ENCODE results near the gene UBE2V1. TPM values are rescaled to one million over a fixed set of nuclear protein-coding genes. Genes with fewer than 3 reads are reported as not detected.

Gene UBE2V1
- polyA plus RNA-seq, 1 experiment, result 101 TPM

DNA sequence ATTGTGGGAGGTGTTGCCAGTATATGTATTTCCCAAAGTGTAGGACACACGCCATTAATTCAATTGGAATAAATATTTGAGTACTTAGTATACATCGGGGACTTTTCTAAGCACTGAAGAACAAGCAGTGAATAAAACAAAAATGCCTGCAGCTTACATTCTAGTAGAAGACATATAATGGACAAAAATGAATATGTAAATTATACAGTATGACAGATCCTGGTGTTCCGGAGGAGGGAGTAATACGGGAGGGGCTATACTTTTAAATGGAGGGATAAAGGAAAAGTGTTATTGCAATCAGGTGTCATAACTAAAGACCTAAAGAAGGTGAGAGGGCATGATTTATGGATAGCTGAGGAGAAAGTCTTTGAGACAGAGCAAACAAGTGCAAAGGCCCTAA, 15.1 kb downstream of the UBE2V1 start:
- ChIA-PET POLR2A (no interaction called here), CTCF (interaction anchor here (0.7 to 1.7 kb wide), 7 partner anchors 13 to 119 kb away, joined by 3 to 5 read pairs (median 3); no protein-coding TSS in a partner anchor)
- Histone ChIP-seq H3K27me3 (ENCODE audit: control insufficient read depth, insufficient read depth, low read length) (no peaks in the 10 kb centered on the region), H3K36me3 (ENCODE audit: control insufficient read depth, insufficient read depth, low read length) (peaks cover 3% of the 10 kb centered on the region; the same call in 1 of the 2 replicates), H3K4me3 (ENCODE audit: low read depth, low read length) (no peak overlapping the region)
- DNase-seq (ENCODE audit: low read depth), result no peak
- TF ChIP-seq, protein P1, sequence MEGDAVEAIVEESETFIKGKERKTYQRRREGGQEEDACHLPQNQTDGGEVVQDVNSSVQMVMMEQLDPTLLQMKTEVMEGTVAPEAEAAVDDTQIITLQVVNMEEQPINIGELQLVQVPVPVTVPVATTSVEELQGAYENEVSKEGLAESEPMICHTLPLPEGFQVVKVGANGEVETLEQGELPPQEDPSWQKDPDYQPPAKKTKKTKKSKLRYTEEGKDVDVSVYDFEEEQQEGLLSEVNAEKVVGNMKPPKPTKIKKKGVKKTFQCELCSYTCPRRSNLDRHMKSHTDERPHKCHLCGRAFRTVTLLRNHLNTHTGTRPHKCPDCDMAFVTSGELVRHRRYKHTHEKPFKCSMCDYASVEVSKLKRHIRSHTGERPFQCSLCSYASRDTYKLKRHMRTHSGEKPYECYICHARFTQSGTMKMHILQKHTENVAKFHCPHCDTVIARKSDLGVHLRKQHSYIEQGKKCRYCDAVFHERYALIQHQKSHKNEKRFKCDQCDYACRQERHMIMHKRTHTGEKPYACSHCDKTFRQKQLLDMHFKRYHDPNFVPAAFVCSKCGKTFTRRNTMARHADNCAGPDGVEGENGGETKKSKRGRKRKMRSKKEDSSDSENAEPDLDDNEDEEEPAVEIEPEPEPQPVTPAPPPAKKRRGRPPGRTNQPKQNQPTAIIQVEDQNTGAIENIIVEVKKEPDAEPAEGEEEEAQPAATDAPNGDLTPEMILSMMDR (IDR thresholded peaks at IDR 0.05; ENCODE audit: insufficient read depth, low read depth, low read length), result no peak

DNA sequence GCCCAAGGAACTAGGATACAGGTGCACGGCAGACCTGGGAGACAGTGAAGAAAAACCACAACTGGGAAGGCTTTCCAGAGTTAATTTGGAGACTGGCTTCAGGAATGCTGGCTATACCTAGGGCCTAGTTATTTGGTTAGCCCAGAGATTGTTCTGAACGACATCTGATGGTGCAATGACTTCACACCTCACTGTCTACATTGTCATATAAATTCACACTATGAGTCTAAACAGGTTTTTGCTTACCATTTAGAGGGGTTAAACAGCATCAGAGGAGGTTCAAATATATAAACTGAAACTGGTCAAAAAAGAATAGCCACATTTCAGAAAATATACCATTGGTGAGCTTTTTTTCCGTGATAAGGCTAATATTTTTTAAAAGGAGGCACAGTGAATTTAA, 16.7 kb downstream of the UBE2V1 start:
- Histone ChIP-seq H3K4me3 (ENCODE audit: low read depth, low read length) (no peak overlapping the region), H3K36me3 (ENCODE audit: control insufficient read depth, insufficient read depth, low read length) (peaks cover 1% of the 10 kb centered on the region; the same call in 1 of the 2 replicates), H3K27me3 (ENCODE audit: control insufficient read depth, insufficient read depth, low read length) (no peaks in the 10 kb centered on the region)
- ChIA-PET POLR2A (no interaction called here), CTCF (interaction anchor here (0.9 to 1.7 kb wide), 4 partner anchors 9 to 79 kb away, joined by 3 to 5 read pairs (median 3); no protein-coding TSS in a partner anchor)
- DNase-seq (ENCODE audit: low read depth), result no peak
- TF ChIP-seq, protein P1 (IDR thresholded peaks at IDR 0.05; ENCODE audit: insufficient read depth, low read depth, low read length), result no peak

DNA sequence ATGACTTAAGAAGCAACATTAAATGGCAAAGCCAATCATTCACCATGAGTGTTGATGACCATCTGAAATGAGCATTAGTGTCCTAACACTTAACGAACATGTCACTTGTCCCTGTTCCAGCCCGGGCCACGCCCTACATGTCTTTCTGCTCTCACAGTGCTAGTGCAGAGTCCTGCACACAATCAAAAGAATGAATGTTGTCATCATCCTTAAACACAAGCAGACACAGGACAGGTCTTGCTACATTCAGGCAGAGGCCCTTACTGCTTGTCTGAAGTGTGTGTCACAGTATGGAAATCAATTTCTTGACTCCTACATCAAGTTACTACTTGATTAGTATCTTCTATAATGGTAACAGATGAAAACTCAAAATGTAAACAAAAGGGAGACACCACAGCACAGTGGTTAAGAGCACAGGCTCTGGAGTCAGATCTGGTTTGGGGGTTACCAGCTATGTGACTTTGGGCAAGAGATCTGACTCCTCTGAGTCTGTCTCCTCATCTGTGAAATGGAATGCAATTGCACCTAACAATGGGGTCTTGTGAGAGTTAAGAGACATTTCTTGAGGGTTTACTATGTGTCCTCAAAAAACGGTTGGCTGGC, 17.4 kb downstream of the UBE2V1 start:
- DNase-seq (ENCODE audit: low read depth), result no peak
- TF ChIP-seq, protein P1 (IDR thresholded peaks at IDR 0.05; ENCODE audit: insufficient read depth, low read depth, low read length), result no peak
- CTCF ChIA-PET, result no interaction called here
- Histone ChIP-seq H3K27me3 (ENCODE audit: control insufficient read depth, insufficient read depth, low read length) (no peaks in the 10 kb centered on the region), H3K4me3 (ENCODE audit: low read depth, low read length) (no peak overlapping the region), H3K36me3 (ENCODE audit: control insufficient read depth, insufficient read depth, low read length) (peaks cover 1% of the 10 kb centered on the region; the same call in 1 of the 2 replicates)
- POLR2A ChIA-PET, result no interaction called here

- peaks cover 1% of the 10 kb centered on the region; the same call in 1 of the 2 replicates for H3K36me3 ChIP-seq (ENCODE audit: control insufficient read depth, insufficient read depth, low read length)
- H3K27me3 ChIP-seq (ENCODE audit: control insufficient read depth, insufficient read depth, low read length), result no peaks in the 10 kb centered on the region
- no peak for DNase-seq (ENCODE audit: low read depth)
- TF ChIP-seq, protein P1 (IDR thresholded peaks at IDR 0.05; ENCODE audit: insufficient read depth, low read depth, low read length), result no peak
- H3K4me3 ChIP-seq (ENCODE audit: low read depth, low read length), result no peak overlapping the region
- ChIA-PET POLR2A (no interaction called here), CTCF (interaction anchor here (1.0 to 2.1 kb wide), 3 partner anchors 9 to 116 kb away, joined by 5 to 9 read pairs (median 5); no protein-coding TSS in a partner anchor)
These were observed 18.4 kb downstream of the UBE2V1 start for GRCh38 chr20:50094522-50094921.

DNA sequence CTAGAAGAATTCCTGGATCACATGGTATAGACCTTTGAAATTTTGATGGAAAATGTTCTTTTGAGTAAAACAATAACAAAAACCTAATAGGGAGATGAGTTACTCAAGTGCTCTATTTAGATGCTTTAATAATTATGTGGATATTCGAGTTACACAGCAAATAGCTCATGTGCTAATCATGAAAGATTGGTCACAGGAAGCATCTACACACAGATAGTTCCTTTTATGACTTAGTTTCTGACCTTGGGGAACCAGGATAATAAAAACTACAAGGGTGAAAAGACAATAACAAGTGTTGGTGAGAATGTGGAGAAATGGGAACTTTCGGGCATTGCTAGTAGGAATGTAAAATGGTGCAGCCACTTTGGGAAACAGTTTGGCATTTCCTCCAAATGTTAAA, 19.7 kb downstream of the UBE2V1 start:
- CTCF ChIA-PET, result interaction anchor here (1.2 to 2.1 kb wide), 4 partner anchors 9 to 114 kb away, joined by 3 to 9 read pairs (median 5); no protein-coding TSS in a partner anchor
- TF ChIP-seq, protein P1 (IDR thresholded peaks at IDR 0.05; ENCODE audit: insufficient read depth, low read depth, low read length), result no peak
- no peak overlapping the region for H3K4me3 ChIP-seq (ENCODE audit: low read depth, low read length)
- peaks cover 3% of the 10 kb centered on the region for H3K36me3 ChIP-seq (ENCODE audit: control insufficient read depth, insufficient read depth, low read length)
- POLR2A ChIA-PET, result no interaction called here
- no peak for DNase-seq (ENCODE audit: low read depth)
- no peaks in the 10 kb centered on the region for H3K27me3 ChIP-seq (ENCODE audit: control insufficient read depth, insufficient read depth, low read length)

All from BJ (cell line).